ENCODE measurements around the gene MED4.

Gene MED4

GRCh38 chr13:48126944-48127830, 32.3 kb upstream of the MED4 start:
- H3K27ac ChIP-seq (ENCODE audit: low read length), result no peak overlapping the region
- no peak overlapping the region for H3K9ac ChIP-seq (ENCODE audit: low read length)

GRCh38 chr13:48125794-48126228, 30.9 kb upstream of the MED4 start:
- Histone ChIP-seq H3K9ac (ENCODE audit: low read length) (no peak overlapping the region), H2AFZ (ENCODE audit: low read length) (no peak overlapping the region), H3K9me2 (replicated peaks; ENCODE audit: insufficient read depth, low read length) (no peaks in the 10 kb centered on the region), H3K4me3 (ENCODE audit: low read length) (no peak overlapping the region), H3K27ac (ENCODE audit: low read length) (no peak overlapping the region), H3K79me2 (ENCODE audit: low read length) (no peaks in the 10 kb centered on the region), H3K9me3 (replicated peaks; ENCODE audit: insufficient read depth, low read length) (no peaks in the 10 kb centered on the region), H3F3A (ENCODE audit: insufficient read depth, low read length) (no peaks in the 10 kb centered on the region), H3K27me3 (replicated peaks; ENCODE audit: insufficient read depth, low read length) (no peaks in the 10 kb centered on the region), H3K36me3 (replicated peaks; ENCODE audit: insufficient read depth, low read length) (no peaks in the 10 kb centered on the region), H3K4me2 (ENCODE audit: low read depth, low read length) (no peak overlapping the region), H4K20me1 (ENCODE audit: insufficient read depth, low read length) (no peaks in the 10 kb centered on the region), H3K4me1 (ENCODE audit: low read length) (no peaks in the 10 kb centered on the region)
- no peak for TF ChIP-seq EZH2phosphoT487 (IDR thresholded peaks at IDR 0.05; ENCODE audit: low read length)
- no peak for TF ChIP-seq EZH2 (optimal IDR thresholded peaks at IDR 0.05; ENCODE audit: low read depth, low read length)
- TF ChIP-seq, protein P1, sequence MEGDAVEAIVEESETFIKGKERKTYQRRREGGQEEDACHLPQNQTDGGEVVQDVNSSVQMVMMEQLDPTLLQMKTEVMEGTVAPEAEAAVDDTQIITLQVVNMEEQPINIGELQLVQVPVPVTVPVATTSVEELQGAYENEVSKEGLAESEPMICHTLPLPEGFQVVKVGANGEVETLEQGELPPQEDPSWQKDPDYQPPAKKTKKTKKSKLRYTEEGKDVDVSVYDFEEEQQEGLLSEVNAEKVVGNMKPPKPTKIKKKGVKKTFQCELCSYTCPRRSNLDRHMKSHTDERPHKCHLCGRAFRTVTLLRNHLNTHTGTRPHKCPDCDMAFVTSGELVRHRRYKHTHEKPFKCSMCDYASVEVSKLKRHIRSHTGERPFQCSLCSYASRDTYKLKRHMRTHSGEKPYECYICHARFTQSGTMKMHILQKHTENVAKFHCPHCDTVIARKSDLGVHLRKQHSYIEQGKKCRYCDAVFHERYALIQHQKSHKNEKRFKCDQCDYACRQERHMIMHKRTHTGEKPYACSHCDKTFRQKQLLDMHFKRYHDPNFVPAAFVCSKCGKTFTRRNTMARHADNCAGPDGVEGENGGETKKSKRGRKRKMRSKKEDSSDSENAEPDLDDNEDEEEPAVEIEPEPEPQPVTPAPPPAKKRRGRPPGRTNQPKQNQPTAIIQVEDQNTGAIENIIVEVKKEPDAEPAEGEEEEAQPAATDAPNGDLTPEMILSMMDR (IDR thresholded peaks at IDR 0.05; ENCODE audit: low read length), result no peak
- DNase-seq, result no peak

More at GRCh38 chr13:48126944-48127830, 32.3 kb upstream of the MED4 start:
- Histone ChIP-seq H2AFZ (ENCODE audit: low read length) (no peak overlapping the region), H3K27me3 (replicated peaks; ENCODE audit: insufficient read depth, low read length) (no peaks in the 10 kb centered on the region), H3K4me2 (ENCODE audit: low read depth, low read length) (no peak overlapping the region), H3K9me2 (replicated peaks; ENCODE audit: insufficient read depth, low read length) (no peaks in the 10 kb centered on the region), H4K20me1 (ENCODE audit: insufficient read depth, low read length) (no peaks in the 10 kb centered on the region), H3K4me3 (ENCODE audit: low read length) (no peak overlapping the region), H3K79me2 (ENCODE audit: low read length) (no peaks in the 10 kb centered on the region), H3F3A (ENCODE audit: insufficient read depth, low read length) (no peaks in the 10 kb centered on the region), H3K36me3 (replicated peaks; ENCODE audit: insufficient read depth, low read length) (no peaks in the 10 kb centered on the region), H3K9me3 (replicated peaks; ENCODE audit: insufficient read depth, low read length) (no peaks in the 10 kb centered on the region), H3K4me1 (ENCODE audit: low read length) (no peaks in the 10 kb centered on the region)
- TF ChIP-seq EZH2 (optimal IDR thresholded peaks at IDR 0.05; ENCODE audit: low read depth, low read length), result no peak
- TF ChIP-seq, protein P1 (IDR thresholded peaks at IDR 0.05; ENCODE audit: low read length), result peak; percentile 53
- DNase-seq, result peak; percentile 47

- H3K36me3 ChIP-seq (replicated peaks; ENCODE audit: insufficient read depth, low read length), result no peaks in the 10 kb centered on the region
- no peaks in the 10 kb centered on the region for H3K4me1 ChIP-seq (ENCODE audit: low read length)
- H3K4me3 ChIP-seq (ENCODE audit: low read length), result no peak overlapping the region
- H3K27ac ChIP-seq (ENCODE audit: low read length), result no peak overlapping the region
- no peaks in the 10 kb centered on the region for H3K79me2 ChIP-seq (ENCODE audit: low read length)
- H3F3A ChIP-seq (ENCODE audit: insufficient read depth, low read length), result no peaks in the 10 kb centered on the region
- no peaks in the 10 kb centered on the region for H3K27me3 ChIP-seq (replicated peaks; ENCODE audit: insufficient read depth, low read length)
- no peak overlapping the region for H3K4me2 ChIP-seq (ENCODE audit: low read depth, low read length)
- no peaks in the 10 kb centered on the region for H3K9me3 ChIP-seq (replicated peaks; ENCODE audit: insufficient read depth, low read length)
- no peak overlapping the region for H2AFZ ChIP-seq (ENCODE audit: low read length)
- TF ChIP-seq, protein P1 (IDR thresholded peaks at IDR 0.05; ENCODE audit: low read length), result no peak
- TF ChIP-seq EZH2 (optimal IDR thresholded peaks at IDR 0.05; ENCODE audit: low read depth, low read length), result no peak
- TF ChIP-seq EZH2phosphoT487 (IDR thresholded peaks at IDR 0.05; ENCODE audit: low read length), result no peak
- no peaks in the 10 kb centered on the region for H4K20me1 ChIP-seq (ENCODE audit: insufficient read depth, low read length)
- DNase-seq, result no peak
- H3K9me2 ChIP-seq (replicated peaks; ENCODE audit: insufficient read depth, low read length), result no peaks in the 10 kb centered on the region
- H3K9ac ChIP-seq (ENCODE audit: low read length), result no peak overlapping the region
Measured at GRCh38 chr13:48123812-48124211, 28.9 kb upstream of the MED4 start.

All from MM.1S (cell line).